Measurements from ENCODE around the gene ERGIC2.

DNA sequence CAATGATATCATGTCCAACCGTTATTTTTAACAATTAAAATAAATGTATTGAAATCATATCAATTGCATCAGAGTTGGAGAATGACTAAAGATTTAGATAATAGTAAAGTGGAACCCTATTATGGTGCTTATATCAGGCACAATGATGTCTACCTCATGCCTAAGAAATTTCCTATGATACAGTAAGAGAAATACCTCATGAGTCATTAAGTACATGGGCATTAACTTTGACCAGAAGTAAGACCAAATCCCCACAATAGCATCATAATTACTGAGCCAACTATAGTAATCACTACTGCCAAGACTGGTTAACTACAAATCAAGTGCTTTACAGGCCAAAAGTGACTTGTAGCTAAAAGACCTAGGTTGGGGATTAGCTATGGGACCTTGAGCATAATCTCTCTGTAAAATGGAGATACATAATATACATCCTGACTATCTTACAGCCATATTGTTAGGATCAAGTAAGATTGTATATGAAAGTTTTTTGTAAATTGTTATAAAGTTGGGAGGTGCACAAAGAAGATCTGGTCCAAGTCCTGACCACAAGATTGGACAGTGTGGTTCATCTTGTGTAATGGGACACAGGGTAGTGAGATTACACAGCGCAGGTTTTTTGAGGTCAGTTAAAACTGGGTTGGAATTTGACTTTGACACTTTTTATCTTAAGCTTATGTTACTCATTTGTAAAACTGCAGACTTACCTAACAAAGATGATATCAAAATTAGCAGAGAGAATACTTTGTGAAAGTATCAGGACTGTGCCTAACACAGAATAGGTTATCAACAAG is 60.5 kb downstream of the ERGIC2 start:
- TF ChIP-seq, protein P1, sequence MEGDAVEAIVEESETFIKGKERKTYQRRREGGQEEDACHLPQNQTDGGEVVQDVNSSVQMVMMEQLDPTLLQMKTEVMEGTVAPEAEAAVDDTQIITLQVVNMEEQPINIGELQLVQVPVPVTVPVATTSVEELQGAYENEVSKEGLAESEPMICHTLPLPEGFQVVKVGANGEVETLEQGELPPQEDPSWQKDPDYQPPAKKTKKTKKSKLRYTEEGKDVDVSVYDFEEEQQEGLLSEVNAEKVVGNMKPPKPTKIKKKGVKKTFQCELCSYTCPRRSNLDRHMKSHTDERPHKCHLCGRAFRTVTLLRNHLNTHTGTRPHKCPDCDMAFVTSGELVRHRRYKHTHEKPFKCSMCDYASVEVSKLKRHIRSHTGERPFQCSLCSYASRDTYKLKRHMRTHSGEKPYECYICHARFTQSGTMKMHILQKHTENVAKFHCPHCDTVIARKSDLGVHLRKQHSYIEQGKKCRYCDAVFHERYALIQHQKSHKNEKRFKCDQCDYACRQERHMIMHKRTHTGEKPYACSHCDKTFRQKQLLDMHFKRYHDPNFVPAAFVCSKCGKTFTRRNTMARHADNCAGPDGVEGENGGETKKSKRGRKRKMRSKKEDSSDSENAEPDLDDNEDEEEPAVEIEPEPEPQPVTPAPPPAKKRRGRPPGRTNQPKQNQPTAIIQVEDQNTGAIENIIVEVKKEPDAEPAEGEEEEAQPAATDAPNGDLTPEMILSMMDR (IDR thresholded peaks at IDR 0.05): no peak
- no peak for TF ChIP-seq POLR2A (IDR thresholded peaks at IDR 0.05)

Measured in uterus (tissue), 2 donors.